Kidney (tissue), 14 donors: Measurements from ENCODE around the gene DDX41. TPM values are rescaled to one million over a fixed set of nuclear protein-coding genes. Genes with fewer than 3 reads are reported as not detected.

Experiments
- DNase-seq, 5 donors: peaks; one replicate each; pipeline ENCODE4 v3.0.0-alpha.2; 2013 to 2020
- FAIRE-seq: peaks from 2 replicates; lab custom pipeline; 2012; peaks lifted over from hg19 to GRCh38; lab: Jason Lieb, UNC
- H3K27ac ChIP-seq, 2 donors: one replicate each; pipeline ENCODE4 v1.7.0; 2013; ENCODE audit warnings: low read depth in 2 of 2, low read length in 2 of 2, inconsistent platforms in 1 of 2
- H3K27me3 ChIP-seq: one replicate; pipeline ENCODE4 v1.7.1; 2013; ENCODE audit warnings: low read length, inconsistent platforms; ENCODE audit not compliant: control insufficient read depth, insufficient read depth
- H3K36me3 ChIP-seq, 3 donors: one replicate each; pipeline versions ENCODE4 v1.7.0 to v1.7.1; 2013; ENCODE audit warnings: low read length in 3 of 3, control low read depth in 1 of 3, inconsistent platforms in 1 of 3; ENCODE audit not compliant: insufficient read depth in 3 of 3, control insufficient read depth in 2 of 3
- H3K4me1 ChIP-seq, 3 donors: one replicate each; pipeline versions ENCODE4 v1.7.0 to v1.7.1; 2013; ENCODE audit warnings: low read length in 3 of 3, inconsistent platforms in 1 of 3, low read depth in 1 of 3; ENCODE audit not compliant: control insufficient read depth in 2 of 3, insufficient read depth in 2 of 3
- H3K4me3 ChIP-seq, 3 donors: one replicate each; pipeline versions ENCODE4 v1.7.0 to v1.8.1; 2013; ENCODE audit warnings: low read length in 3 of 3, control low read depth in 1 of 3, inconsistent platforms in 1 of 3
- H3K9ac ChIP-seq, 3 donors: one replicate each; pipeline versions ENCODE4 v1.7.0 to v1.7.1; 2013; ENCODE audit warnings: low read length in 3 of 3, control low read depth in 1 of 3, inconsistent platforms in 1 of 3
- H3K9me3 ChIP-seq, 3 donors: one replicate each; pipeline versions ENCODE4 v1.7.0 to v1.7.1; 2013; ENCODE audit warnings: low read length in 3 of 3, control low read depth in 1 of 3, inconsistent platforms in 1 of 3; ENCODE audit not compliant: control insufficient read depth in 2 of 3, insufficient read depth in 1 of 3
- CTCF ChIP-seq: IDR thresholded peaks from 3 replicates; pipeline ENCODE4 v1.5.1; 2012; ENCODE audit warnings: mild to moderate bottlenecking, moderate library complexity, borderline replicate concordance; ENCODE audit not compliant: insufficient read depth; ENCODE audit errors: extremely low read depth
- intact Hi-C: fragments of 100-400 bp; cut with DNase I; formaldehyde crosslinking; loops from one replicate; pipeline ENCODE4 v1.11.1; 2022
- polyA plus RNA-seq: library from polyadenylated mRNA; stranded (reverse); fragments of 350-450 nt; fragmentation: Illumina TruSeq; extraction: RNeasy Lipid Tissue Mini Kit (QIAGEN cat#74804); gene quantifications from one replicate; pipeline ENCODE4 v1.2.3, GENCODE V29; 2014; ENCODE audit warnings: low read depth, low replicate concordance; ENCODE audit not compliant: insufficient read depth
- total RNA-seq: library from RNA; stranded (reverse); fragmentation: NEBNext Ultra II Directional; extraction: Animal tissue kit (Norgen Biotek cat#: 25700); gene quantifications from one replicate; pipeline ENCODE4 v1.2.1, GENCODE V29; 2021
- donor health status: control.
- donor health status: control.
- donor health status: control.
- donor health status: control.
- donor health status: control.
- donor health status: DM: yes; HTN: yes; CAD: no.
- donor health status: Normal renal cell carcinoma (clear cell type).

The DDX41 gene
- total and polyA plus RNA-seq, 2 donors from 2014 or later: 86.7 to 97.3 TPM

- H3K4me3 ChIP-seq: peak overlapping the region; percentile 48 to 60 (median 51)
- intact Hi-C loops: no loop called here
- H3K27ac ChIP-seq: peak overlapping the region in 1 of 2 donors; percentile 37
- H3K36me3 ChIP-seq: peaks cover 0 to 4% (median 0%) of the 10 kb centered on the region in 3 donors
- H3K9me3 ChIP-seq: no peaks in the 10 kb centered on the region
- H3K4me1 ChIP-seq: peaks cover 0 to 19% (median 0%) of the 10 kb centered on the region in 3 donors
- TF ChIP-seq CTCF: no peak
- FAIRE-seq (no peak), DNase-seq (peak in 4 of 5 donors; percentile 75 to 88 (median 82))
- H3K9ac ChIP-seq: peak overlapping the region in 1 of 3 donors; percentile 24
- no peaks in the 10 kb centered on the region for H3K27me3 ChIP-seq
Observed at GRCh38 chr5:177472460-177473442, 44.0 kb downstream of the DDX41 start.

- Histone ChIP-seq H3K9ac (peak overlapping the region in 1 of 3 donors; percentile 41), H3K36me3 (peaks cover 0 to 4% (median 0%) of the 10 kb centered on the region in 3 donors), H3K4me3 (peak overlapping the region in 2 of 3 donors; percentile 51 to 60), H3K27ac (no peak overlapping the region), H3K4me1 (peaks cover 0 to 19% (median 0%) of the 10 kb centered on the region in 3 donors), H3K27me3 (no peaks in the 10 kb centered on the region), H3K9me3 (no peaks in the 10 kb centered on the region)
- TF ChIP-seq CTCF: no peak
- intact Hi-C loops: no loop called here
- FAIRE-seq (no peak), DNase-seq (peak in 1 of 5 donors; percentile 74)
Observed at GRCh38 chr5:177471610-177472356, 45.0 kb downstream of the DDX41 start.

GRCh38 chr5:177470759-177471536 lies 45.8 kb downstream of the DDX41 start:
- Histone ChIP-seq H3K4me3 (no peak overlapping the region), H3K9me3 (no peaks in the 10 kb centered on the region), H3K4me1 (peaks cover 0 to 19% (median 0%) of the 10 kb centered on the region in 3 donors), H3K36me3 (peaks cover 0 to 4% (median 3%) of the 10 kb centered on the region in 3 donors), H3K9ac (no peak overlapping the region), H3K27me3 (no peaks in the 10 kb centered on the region), H3K27ac (no peak overlapping the region)
- DNase-seq (no peak), FAIRE-seq (no peak)
- TF ChIP-seq CTCF: no peak
- intact Hi-C loops: no loop called here
